Cardiac muscle cell (in vitro differentiated cells and primary cell): ENCODE results near the gene NCAPD3. TPM values are rescaled to one million over a fixed set of nuclear protein-coding genes. Genes with fewer than 3 reads are reported as not detected.

ENCODE experiments used
- DNase-seq, 2 donors: peaks; one replicate each; pipeline versions ENCODE4 v3.0.0 to v3.0.0-alpha.2; 2010 to 2017; ENCODE audit warnings: low read depth in 1 of 2, low spot score in 1 of 2
- H3K27ac ChIP-seq: fragments of 200-600 bp; sonication (generic); 2 replicates; pipeline ENCODE4 v1.5.1; 2016
- H3K27me3 ChIP-seq: fragments of 200-600 bp; sonication (generic); 2 replicates; pipeline ENCODE4 v1.6.0; 2016; ENCODE audit warnings: control low read depth
- H3K36me3 ChIP-seq: fragments of 200-600 bp; sonication (generic); 2 replicates; pipeline ENCODE4 v1.5.1; 2016; ENCODE audit warnings: control low read depth
- H3K4me1 ChIP-seq: fragments of 200-600 bp; sonication (generic); 2 replicates; pipeline ENCODE4 v1.8.1; 2017; ENCODE audit warnings: low read depth, mild to moderate bottlenecking, mixed run types
- H3K4me3 ChIP-seq: fragments of 200-600 bp; sonication (generic); 2 replicates; pipeline ENCODE4 v1.5.1; 2016; ENCODE audit warnings: mild to moderate bottlenecking
- H3K9me3 ChIP-seq: fragments of 200-600 bp; sonication (generic); 2 replicates; pipeline ENCODE4 v1.5.1; 2017; ENCODE audit warnings: low read depth, mild to moderate bottlenecking, control low read depth
- CTCF ChIP-seq: IDR thresholded peaks from 2 replicates; pipeline ENCODE4 v1.5.1; 2012; ENCODE audit warnings: low read depth, mild to moderate bottlenecking, low read length
- polyA plus RNA-seq: library from polyadenylated mRNA; unstranded; fragments of >200 nt; fragmentation: Nextera tagmentation; extraction: Ambion mirVana; gene quantifications from 2 replicates; pipeline ENCODE4 v1.2.1, GENCODE V29; 2016
- total RNA-seq: library from RNA; depleted of rRNA; stranded (reverse); fragments of >200 nt; gene quantifications from 2 replicates; pipeline ENCODE4 v1.2.3, GENCODE V29; 2016

The NCAPD3 gene
- total and polyA plus RNA-seq, 2 experiments from 2014 or later, result 17.1 to 20.8 TPM

GRCh38 chr11:134139873-134140331 is 83.9 kb downstream of the NCAPD3 start:
- no peaks in the 10 kb centered on the region for H3K9me3 ChIP-seq
- no peaks in the 10 kb centered on the region for H3K4me1 ChIP-seq
- peak; percentile 70 to 91 for DNase-seq
- H3K36me3 ChIP-seq, result peaks cover 5% of the 10 kb centered on the region
- H3K4me3 ChIP-seq, result no peak overlapping the region
- H3K27me3 ChIP-seq, result no peaks in the 10 kb centered on the region
- peak; percentile 89 for TF ChIP-seq CTCF
- peak overlapping the region; percentile 64 for H3K27ac ChIP-seq

DNA sequence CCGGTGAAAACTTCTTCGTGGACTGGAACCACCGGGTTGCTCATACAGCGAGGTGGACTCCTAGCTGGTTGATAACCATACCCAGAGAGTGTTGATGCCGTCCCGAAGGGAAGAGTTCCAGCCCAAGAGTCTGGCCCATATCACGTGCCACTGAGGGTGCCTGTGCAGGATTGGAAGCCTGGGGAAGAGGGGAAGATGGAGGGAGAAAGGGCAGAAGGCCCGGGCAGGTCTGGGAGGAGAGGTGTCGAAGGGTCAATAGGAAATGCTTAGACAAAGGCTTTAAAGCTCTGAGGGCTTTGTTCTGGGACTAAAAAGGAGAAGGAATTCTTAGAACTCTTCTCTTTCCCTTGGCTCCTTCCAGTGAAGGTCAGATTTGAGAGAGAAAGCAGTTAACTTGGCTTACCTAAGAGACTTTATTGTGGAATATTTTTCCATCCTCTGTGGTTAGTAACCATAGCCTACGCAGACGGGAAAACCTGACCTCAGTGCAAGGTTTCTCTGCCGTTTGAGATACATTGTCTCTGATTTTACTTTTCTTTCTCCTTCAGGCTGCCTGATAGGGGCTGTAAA is 84.4 kb downstream of the NCAPD3 start:
- H3K4me1 ChIP-seq, result no peaks in the 10 kb centered on the region
- peak in 1 of 2 donors; percentile 9 for DNase-seq
- H3K36me3 ChIP-seq, result peaks cover 5% of the 10 kb centered on the region
- no peak overlapping the region for H3K4me3 ChIP-seq
- no peak for TF ChIP-seq CTCF
- no peaks in the 10 kb centered on the region for H3K9me3 ChIP-seq
- H3K27me3 ChIP-seq, result no peaks in the 10 kb centered on the region
- peak overlapping the region; percentile 64 for H3K27ac ChIP-seq

DNA sequence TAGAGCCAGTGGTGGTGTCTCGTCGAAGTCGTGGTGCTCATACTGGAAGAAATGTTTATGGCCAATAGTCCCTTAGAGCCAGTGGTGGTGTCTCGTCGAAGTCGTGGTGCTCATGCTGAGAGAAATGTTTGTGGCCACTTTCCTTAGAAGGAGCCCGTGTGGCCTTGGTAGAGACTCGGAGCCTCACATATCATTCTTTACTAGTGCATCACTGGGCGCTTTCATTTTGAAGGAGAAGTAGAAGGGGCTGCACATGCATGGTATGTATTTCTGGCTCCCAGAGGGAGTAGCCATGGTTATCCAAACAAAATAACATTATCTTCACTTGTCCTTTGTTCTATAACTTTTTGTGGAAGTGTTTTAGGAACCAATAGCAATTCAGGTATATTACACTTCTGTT is 85.4 kb downstream of the NCAPD3 start:
- Histone ChIP-seq H3K9me3 (no peaks in the 10 kb centered on the region), H3K27ac (no peak overlapping the region), H3K36me3 (peaks cover 5% of the 10 kb centered on the region), H3K27me3 (no peaks in the 10 kb centered on the region), H3K4me3 (no peak overlapping the region), H3K4me1 (no peaks in the 10 kb centered on the region)
- no peak for TF ChIP-seq CTCF
- no peak for DNase-seq

- Histone ChIP-seq H3K9me3 (no peaks in the 10 kb centered on the region), H3K27me3 (no peaks in the 10 kb centered on the region), H3K4me1 (no peaks in the 10 kb centered on the region), H3K4me3 (no peak overlapping the region), H3K27ac (no peak overlapping the region), H3K36me3 (no peaks in the 10 kb centered on the region)
- no peak for DNase-seq
- TF ChIP-seq CTCF, result no peak
Observed at GRCh38 chr11:134134167-134134566, 89.6 kb downstream of the NCAPD3 start.

DNA sequence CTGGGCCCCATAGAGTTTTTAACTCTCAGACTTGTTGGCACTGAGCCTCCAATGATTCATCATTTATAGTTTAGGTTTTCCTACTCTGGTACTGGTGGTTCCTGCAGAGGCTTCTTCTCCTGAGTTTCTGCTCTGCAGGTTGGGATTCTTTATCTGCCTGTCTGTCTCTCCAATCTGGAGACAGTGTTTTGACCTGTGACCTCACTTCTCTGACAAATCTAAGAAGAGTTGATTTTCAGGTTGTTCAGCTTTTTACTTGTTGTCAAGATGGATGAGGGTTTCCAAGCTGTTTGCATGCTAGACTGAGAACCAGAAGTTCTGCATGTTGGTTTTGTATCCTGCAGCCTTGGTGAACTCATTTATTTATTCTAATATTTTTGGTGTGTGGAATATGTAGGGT is 91.0 kb downstream of the NCAPD3 start:
- Histone ChIP-seq H3K27ac (no peak overlapping the region), H3K27me3 (no peaks in the 10 kb centered on the region), H3K9me3 (no peaks in the 10 kb centered on the region), H3K4me1 (no peaks in the 10 kb centered on the region), H3K36me3 (no peaks in the 10 kb centered on the region), H3K4me3 (no peak overlapping the region)
- TF ChIP-seq CTCF, result no peak
- DNase-seq, result no peak
